Lower lobe of right lung (tissue), 2 donors: ENCODE results near the gene PDZD2. TPM values are rescaled to one million over a fixed set of nuclear protein-coding genes. Genes with fewer than 3 reads are reported as not detected.
"Not testable (repeated sequence)": the region's sequence is repeated elsewhere in the genome, so short reads cannot be mapped to it uniquely, and the experiment has no call there.

ENCODE experiments used
- ATAC-seq, 2 donors: fragments of 200-7000 bp; cut with Tn5 transposase; one replicate each; pipeline ENCODE4 v1.9.1; 2020 to 2022; ENCODE audit warnings: mild to moderate bottlenecking in 2 of 2, moderate library complexity in 2 of 2
- DNase-seq: peaks from one replicate; pipeline ENCODE4 v3.0.0-alpha.2; 2020
- H3K27ac ChIP-seq: fragments of 200-600 bp; one replicate; pipeline ENCODE4 v1.8.0; 2022
- H3K27me3 ChIP-seq: fragments of 200-600 bp; one replicate; pipeline ENCODE4 v1.8.0; 2022; ENCODE audit warnings: low read depth
- H3K36me3 ChIP-seq: fragments of 200-600 bp; one replicate; pipeline ENCODE4 v1.8.0; 2022; ENCODE audit warnings: mild to moderate bottlenecking
- H3K4me1 ChIP-seq: fragments of 200-600 bp; one replicate; pipeline ENCODE4 v1.8.0; 2022
- H3K4me3 ChIP-seq: fragments of 200-600 bp; one replicate; pipeline ENCODE4 v1.8.0; 2022; ENCODE audit warnings: mild to moderate bottlenecking
- H3K9me3 ChIP-seq: fragments of 200-600 bp; one replicate; pipeline ENCODE4 v1.8.0; 2022
- CTCF ChIP-seq: fragments of 200-600 bp; IDR thresholded peaks from one replicate; pipeline ENCODE4 v1.8.0; 2022; ENCODE audit warnings: antibody characterized with exemption, mild to moderate bottlenecking
- intact Hi-C: fragments of 100-400 bp; cut with DNase I; formaldehyde crosslinking; loops from one replicate; pipeline ENCODE4 v1.11.0; 2022
- total RNA-seq: library from RNA; stranded (reverse); fragmentation: NEBNext Ultra II Directional; extraction: Animal tissue kit (Norgen Biotek cat#: 25700); gene quantifications from one replicate; pipeline ENCODE4 v1.2.1, GENCODE V29; 2021
- donor health status: DM: no; HTN: yes; CAD: no; lungs with severe emphysema.

Gene PDZD2
- total RNA-seq, 1 donor from 2014 or later = 67.8 TPM

- Histone ChIP-seq H3K36me3 (no peaks in the 10 kb centered on the region), H3K27me3 (no peaks in the 10 kb centered on the region), H3K4me3 (no peak overlapping the region), H3K9me3 (no peaks in the 10 kb centered on the region), H3K4me1 (no peaks in the 10 kb centered on the region), H3K27ac (no peak overlapping the region)
- TF ChIP-seq CTCF = no peak
- no peak for DNase-seq
- no peak for ATAC-seq
- intact Hi-C loops = no loop called here
Observed at GRCh38 chr5:31972558-31972957, 333.6 kb downstream of the PDZD2 start.

- H3K4me3 ChIP-seq, H3K27ac ChIP-seq, ATAC-seq, H3K36me3 ChIP-seq, H3K9me3 ChIP-seq, H3K27me3 ChIP-seq, intact Hi-C loops, DNase-seq, H3K4me1 ChIP-seq: not testable (repeated sequence)
Observed at GRCh38 chr5:31975189-31975612, 336.3 kb downstream of the PDZD2 start.

GRCh38 chr5:31976169-31976568 lies 337.2 kb downstream of the PDZD2 start:
- Histone ChIP-seq H3K4me3 (no peak overlapping the region), H3K9me3 (no peaks in the 10 kb centered on the region), H3K27ac (no peak overlapping the region), H3K27me3 (no peaks in the 10 kb centered on the region), H3K36me3 (no peaks in the 10 kb centered on the region), H3K4me1 (no peaks in the 10 kb centered on the region)
- intact Hi-C loops = no loop called here
- no peak for DNase-seq
- ATAC-seq = no peak
- no peak for TF ChIP-seq CTCF

- no peaks in the 10 kb centered on the region for H3K9me3 ChIP-seq
- peaks cover 9% of the 10 kb centered on the region for H3K4me1 ChIP-seq
- intact Hi-C loops = no loop called here
- ATAC-seq (no peak), DNase-seq (no peak)
- no peak overlapping the region for H3K27ac ChIP-seq
- no peaks in the 10 kb centered on the region for H3K36me3 ChIP-seq
- no peaks in the 10 kb centered on the region for H3K27me3 ChIP-seq
- no peak for TF ChIP-seq CTCF
- H3K4me3 ChIP-seq = no peak overlapping the region
Observed at GRCh38 chr5:31981361-31981945, 342.5 kb downstream of the PDZD2 start.

DNA sequence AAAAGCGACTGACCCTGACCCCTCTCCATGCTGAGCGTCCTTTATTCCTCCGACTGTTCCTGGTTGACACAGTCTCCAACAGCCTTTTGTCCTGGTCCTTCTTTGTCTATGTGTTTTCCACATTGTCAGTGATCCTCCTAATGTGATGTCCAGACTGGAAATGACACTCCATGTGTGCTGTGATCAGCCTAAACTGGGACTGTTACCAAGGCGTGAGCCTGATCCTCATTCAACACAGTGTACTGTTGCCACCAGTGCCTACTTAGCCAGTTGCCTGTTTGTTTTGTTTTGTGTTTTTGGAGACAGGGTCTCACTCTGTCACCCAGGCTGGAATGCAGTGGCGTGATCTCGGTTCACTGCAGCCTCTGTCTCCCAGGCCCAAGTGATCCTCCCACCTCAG lies 343.1 kb downstream of the PDZD2 start:
- no peak for ATAC-seq
- intact Hi-C loops = no loop called here

More for the DNA sequence above, 343.1 kb downstream of the PDZD2 start:
- H3K4me1 ChIP-seq = peaks cover 9% of the 10 kb centered on the region
- H3K9me3 ChIP-seq = no peaks in the 10 kb centered on the region
- H3K36me3 ChIP-seq = no peaks in the 10 kb centered on the region
- no peak overlapping the region for H3K27ac ChIP-seq
- no peak for TF ChIP-seq CTCF
- DNase-seq = no peak
- no peaks in the 10 kb centered on the region for H3K27me3 ChIP-seq
- H3K4me3 ChIP-seq = no peak overlapping the region
